B cell (primary cell): ENCODE results near the gene BCOR. TPM values are rescaled to one million over a fixed set of nuclear protein-coding genes. Genes with fewer than 3 reads are reported as not detected.

Experiments used
- ATAC-seq: fragments of 200-7000 bp; cut with Tn5 transposase; one replicate; pipeline ENCODE4 v1.10.0; 2021; ENCODE audit warnings: low read depth, mild to moderate bottlenecking, moderate number of reproducible peaks, moderate library complexity
- CTCF ChIA-PET: fragments of 350-600 bp; sonication (Branson Sonifier 250); formaldehyde crosslinking; loops from one replicate; lab custom pipeline; 2021; ENCODE audit warnings: antibody characterized with exemption, inconsistent platforms; lab: Charles Lee
- POLR2A ChIA-PET: fragments of 350-600 bp; sonication (Branson Sonifier 250); formaldehyde crosslinking; loops from one replicate; lab custom pipeline; 2021; ENCODE audit warnings: antibody characterized with exemption; lab: Charles Lee
- DNase-seq: peaks from one replicate; pipeline ENCODE4 v3.0.0; 2013
- H2AFZ ChIP-seq: 2 replicates; pipeline ENCODE4 v1.6.1; 2012; ENCODE audit warnings: mild to moderate bottlenecking, low read depth, low read length; ENCODE audit not compliant: insufficient read depth, poor library complexity, severe bottlenecking
- H3K27ac ChIP-seq, 2 donors: 1 replicate in 1 of 2; 2 replicates in 1 of 2; pipeline ENCODE4 v1.5.1; 2012 to 2013; ENCODE audit warnings: low read length in 2 of 2, mild to moderate bottlenecking in 2 of 2, moderate library complexity in 1 of 2
- H3K27me3 ChIP-seq, 4 experiments: fragments of 200-600 bp in 1 of 4; sonication (generic) in 1 of 4; replicated peaks in 1 of 4; 1 replicate in 2 of 4; 2 replicates in 2 of 4; pipeline versions ENCODE4 v1.6.1 to v1.7.0; 2013 to 2016; ENCODE audit warnings: low read length in 3 of 4, mild to moderate bottlenecking in 2 of 4, mixed read lengths in 1 of 4, moderate library complexity in 1 of 4; ENCODE audit not compliant: insufficient read depth in 4 of 4, control insufficient read depth in 3 of 4; ENCODE audit errors: control extremely low read depth in 1 of 4
- H3K36me3 ChIP-seq, 2 experiments: replicated peaks in 1 of 2; 1 replicate in 1 of 2; 2 replicates in 1 of 2; pipeline versions ENCODE4 v1.6.1 to v1.7.1; 2013; ENCODE audit warnings: low read length in 1 of 2; ENCODE audit not compliant: insufficient read depth in 2 of 2, control insufficient read depth in 1 of 2; ENCODE audit errors: control extremely low read depth in 1 of 2, extremely low read depth in 1 of 2
- H3K4me1 ChIP-seq, 2 donors: fragments of 200-600 bp in 1 of 2; sonication (generic) in 1 of 2; 1 replicate in 1 of 2; 2 replicates in 1 of 2; pipeline versions ENCODE4 v1.5.1 to v1.6.1; 2013 to 2017; ENCODE audit warnings: low read length in 2 of 2; ENCODE audit not compliant: control insufficient read depth in 2 of 2, insufficient read depth in 2 of 2
- H3K4me2 ChIP-seq: replicated peaks from 2 replicates; pipeline ENCODE3; 2012; ENCODE audit warnings: mild to moderate bottlenecking, low read depth, low read length; ENCODE audit not compliant: poor library complexity, severe bottlenecking
- H3K4me3 ChIP-seq, 5 experiments: fragments of 200-600 bp in 1 of 5; sonication (generic) in 1 of 5; 1 replicate in 3 of 5; 2 replicates in 2 of 5; pipeline versions ENCODE4 v1.5.1 to v1.7.0; 2011 to 2016; ENCODE audit warnings: low read length in 4 of 5, mild to moderate bottlenecking in 4 of 5, low read depth in 2 of 5, control low read depth in 1 of 5, moderate library complexity in 1 of 5; ENCODE audit not compliant: insufficient read depth in 1 of 5; ENCODE audit errors: control extremely low read depth in 1 of 5, extremely low read depth in 1 of 5
- H3K79me2 ChIP-seq: fragments of 200-600 bp; sonication (generic); one replicate; pipeline ENCODE4 v1.6.0; 2016; ENCODE audit warnings: low read length; ENCODE audit not compliant: control insufficient read depth, insufficient read depth
- H3K9ac ChIP-seq: fragments of 200-600 bp; sonication (generic); 2 replicates; pipeline ENCODE4 v1.6.1; 2017; ENCODE audit warnings: mild to moderate bottlenecking, low read length, moderate library complexity
- H3K9me3 ChIP-seq, 3 donors: one replicate each; pipeline versions ENCODE4 v1.6.1 to v1.7.1; 2013; ENCODE audit warnings: low read length in 2 of 3; ENCODE audit not compliant: control insufficient read depth in 2 of 3, insufficient read depth in 1 of 3; ENCODE audit errors: control extremely low read depth in 1 of 3
- H4K20me1 ChIP-seq: 2 replicates; pipeline ENCODE4 v1.6.0; 2012; ENCODE audit warnings: mild to moderate bottlenecking, low read length; ENCODE audit not compliant: insufficient read depth, control insufficient read depth, poor library complexity, severe bottlenecking
- H3K27ac Mint-ChIP-seq: one replicate; pipeline ENCODE4 v1.8.0; 2021; ENCODE audit warnings: mixed read lengths
- H3K27me3 Mint-ChIP-seq: one replicate; pipeline ENCODE4 v1.8.0; 2021; ENCODE audit warnings: mixed read lengths
- H3K4me1 Mint-ChIP-seq: one replicate; pipeline ENCODE4 v1.8.0; 2021; ENCODE audit warnings: mixed read lengths
- H3K4me3 Mint-ChIP-seq: one replicate; pipeline ENCODE4 v1.8.0; 2021; ENCODE audit warnings: mixed read lengths
- H3K9me3 Mint-ChIP-seq: one replicate; pipeline ENCODE4 v1.8.0; 2022; ENCODE audit warnings: mixed read lengths; ENCODE audit not compliant: insufficient read depth
- EZH2 ChIP-seq: IDR thresholded peaks from 2 replicates; pipeline ENCODE4 v1.6.1; 2012; ENCODE audit warnings: borderline replicate concordance, low read depth, mild to moderate bottlenecking, moderate library complexity, low read length; ENCODE audit not compliant: insufficient read depth, poor library complexity, severe bottlenecking
- WGBS: methylation state at CpG from one replicate; pipeline ENCODE4 v1.1.5; 2013; ENCODE audit warnings: missing lambda C conversion rate; ENCODE audit not compliant: insufficient coverage; 5-methylcytosine and 5-hydroxymethylcytosine counted together
- intact Hi-C: fragments of 100-400 bp; cut with micrococcal nuclease; formaldehyde crosslinking; loops from one replicate; pipeline ENCODE4 v1.10.0; 2022
- polyA plus RNA-seq: library from polyadenylated mRNA; depleted of rRNA; stranded (reverse); fragments of >200 nt; gene quantifications from 2 replicates; pipeline ENCODE4 v1.2.3, GENCODE V29; 2012
- total RNA-seq, 2 donors: library from RNA; stranded (reverse); fragments of 120-200 nt in 1 of 2; gene quantifications; 1 replicate in 1 of 2; 2 replicates in 1 of 2; pipeline versions ENCODE4 v1.2.3 to v1.2.4, GENCODE V29; 2013 to 2022
- TF ChIP-seq, protein P1 (sequence below): fragments of 200-600 bp; IDR thresholded peaks from one replicate; pipeline ENCODE4 v1.8.0; 2022; ENCODE audit warnings: antibody characterized with exemption, mild to moderate bottlenecking

Gene BCOR
- total and polyA plus RNA-seq, 2 donors (not counting 1 experiment from before 2014, with no cell fraction given) = 19.0 to 65.3 TPM

DNA sequence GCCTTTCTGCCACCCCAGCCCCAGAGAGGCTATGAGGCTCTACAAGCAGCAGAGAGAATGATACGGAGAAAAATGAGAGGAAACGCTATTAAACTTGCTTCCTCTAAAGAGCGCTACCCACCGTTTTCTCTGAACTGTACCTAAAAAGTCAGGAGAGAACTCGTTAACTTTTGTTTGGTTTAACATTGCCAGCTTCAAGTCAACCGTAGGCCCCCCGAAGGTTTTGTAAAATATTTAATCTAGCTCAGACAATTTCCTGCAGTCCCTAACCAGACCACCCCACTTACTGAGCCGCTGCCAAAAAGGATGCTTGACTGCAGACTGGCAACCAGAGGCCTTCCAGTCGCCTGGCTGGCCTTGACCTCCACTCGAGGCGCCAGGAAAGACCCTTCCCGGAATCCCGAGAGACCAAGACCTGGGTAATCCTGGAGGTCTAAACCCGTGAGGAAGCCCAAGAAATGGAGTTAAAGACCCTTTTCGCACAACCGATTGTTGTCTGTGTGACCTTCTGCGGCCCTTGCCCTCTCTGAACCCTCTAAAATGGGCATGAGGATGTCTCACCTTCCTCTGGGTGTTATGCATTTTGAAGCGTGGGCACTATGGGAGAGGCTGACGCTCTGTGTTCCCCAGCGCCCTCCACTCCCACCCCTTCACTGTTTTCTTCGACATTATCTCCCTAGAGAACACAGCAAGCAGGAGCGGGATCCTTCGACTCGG is 86.3 kb downstream of the BCOR start:
- TF ChIP-seq, protein P1, sequence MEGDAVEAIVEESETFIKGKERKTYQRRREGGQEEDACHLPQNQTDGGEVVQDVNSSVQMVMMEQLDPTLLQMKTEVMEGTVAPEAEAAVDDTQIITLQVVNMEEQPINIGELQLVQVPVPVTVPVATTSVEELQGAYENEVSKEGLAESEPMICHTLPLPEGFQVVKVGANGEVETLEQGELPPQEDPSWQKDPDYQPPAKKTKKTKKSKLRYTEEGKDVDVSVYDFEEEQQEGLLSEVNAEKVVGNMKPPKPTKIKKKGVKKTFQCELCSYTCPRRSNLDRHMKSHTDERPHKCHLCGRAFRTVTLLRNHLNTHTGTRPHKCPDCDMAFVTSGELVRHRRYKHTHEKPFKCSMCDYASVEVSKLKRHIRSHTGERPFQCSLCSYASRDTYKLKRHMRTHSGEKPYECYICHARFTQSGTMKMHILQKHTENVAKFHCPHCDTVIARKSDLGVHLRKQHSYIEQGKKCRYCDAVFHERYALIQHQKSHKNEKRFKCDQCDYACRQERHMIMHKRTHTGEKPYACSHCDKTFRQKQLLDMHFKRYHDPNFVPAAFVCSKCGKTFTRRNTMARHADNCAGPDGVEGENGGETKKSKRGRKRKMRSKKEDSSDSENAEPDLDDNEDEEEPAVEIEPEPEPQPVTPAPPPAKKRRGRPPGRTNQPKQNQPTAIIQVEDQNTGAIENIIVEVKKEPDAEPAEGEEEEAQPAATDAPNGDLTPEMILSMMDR = no peak
- TF ChIP-seq EZH2 = no peak
- Mint-ChIP-seq H3K4me3 (peak overlapping the region; percentile 53), H3K9me3 (no peaks in the 10 kb centered on the region), H3K27me3 (peaks cover 15% of the 10 kb centered on the region), H3K4me1 (peaks cover 39% of the 10 kb centered on the region), H3K27ac (peak overlapping the region; percentile 61)
- Histone ChIP-seq H3K4me2 (peak overlapping the region; percentile 91), H3K4me1 (peaks cover 51 to 58% of the 10 kb centered on the region in 2 donors), H4K20me1 (no peaks in the 10 kb centered on the region), H3K79me2 (no peaks in the 10 kb centered on the region), H3K4me3 (no peak overlapping the region), H3K27ac (no peak overlapping the region), H3K36me3 (no peaks in the 10 kb centered on the region), H3K9me3 (peaks cover 0 to under 1% (median 0%) of the 10 kb centered on the region in 3 donors), H3K27me3 (peaks cover 0 to 29% (median 14%) of the 10 kb centered on the region in 4 experiments), H2AFZ (no peak overlapping the region), H3K9ac (no peak overlapping the region)
- ChIA-PET CTCF (no interaction called here), POLR2A (interaction anchor here (0.6 kb wide), 1 partner anchor 38 kb away, joined by 6 read pairs; no protein-coding TSS in a partner anchor)
- peak; percentile 41 for DNase-seq
- no peak for ATAC-seq
- intact Hi-C loops = loop anchor here (2.0 to 5.0 kb wide), 5 partner anchors 86 to 279 kb away; partner anchors contain the start of gene BCOR
- 37% methylated on average over 12 of the region's 24 CpGs for WGBS
